HL-60 (cell line): ENCODE measurements around the gene TGFBR3.

ENCODE experiments used
- DNase-seq, 2 experiments: peaks; one replicate each; pipeline ENCODE4 v3.0.0-alpha.2; 2010 to 2020; ENCODE audit warnings: low read depth in 1 of 2, low spot score in 1 of 2
- H3K27ac ChIP-seq: fragments of 250-450 bp; sonication (Bioruptor Pico); replicated peaks from 2 replicates; pipeline ENCODE4 v1.5.1; 2020; ENCODE audit warnings: mild to moderate bottlenecking, moderate library complexity
- H3K27me3 ChIP-seq: fragments of 250-450 bp; sonication (Bioruptor Pico); 2 replicates; pipeline ENCODE4 v1.5.1; 2021; ENCODE audit warnings: mild to moderate bottlenecking, moderate library complexity; ENCODE audit not compliant: insufficient read depth, poor library complexity, severe bottlenecking
- H3K4me3 ChIP-seq: replicated peaks from 2 replicates; pipeline ENCODE4 v1.5.1; 2011; ENCODE audit warnings: mild to moderate bottlenecking, control low read depth, low read length; ENCODE audit not compliant: insufficient read depth
- CTCF ChIP-seq: IDR thresholded peaks from one replicate; pipeline ENCODE4 v1.5.1; 2011; ENCODE audit warnings: low read length, control low read depth, inconsistent platforms; ENCODE audit not compliant: insufficient read depth
- GABPA ChIP-seq: IDR thresholded peaks from 2 replicates; pipeline ENCODE4 v1.6.1; 2012; ENCODE audit warnings: low read depth
- POLR2AphosphoS5 ChIP-seq: IDR thresholded peaks from 2 replicates; pipeline ENCODE4 v1.6.1; 2012; ENCODE audit warnings: low read depth
- SPI1 ChIP-seq: IDR thresholded peaks from 2 replicates; pipeline ENCODE4 v1.6.1; 2012; ENCODE audit warnings: low read depth, mild to moderate bottlenecking, borderline replicate concordance
- TF ChIP-seq, protein P1 (sequence below): IDR thresholded peaks from 2 replicates; pipeline ENCODE4 v1.6.1; 2012; ENCODE audit warnings: low read depth; ENCODE audit not compliant: insufficient replicate concordance

TGFBR3 gene

GRCh38 chr1:91787919-91788318 lies 98.0 kb downstream of the TGFBR3 start:
- no peak for DNase-seq
- Histone ChIP-seq H3K4me3 (no peak overlapping the region), H3K27ac (no peak overlapping the region), H3K27me3 (no peaks in the 10 kb centered on the region)
- TF ChIP-seq POLR2AphosphoS5 (no peak), SPI1 (no peak), GABPA (no peak), CTCF (no peak)
- TF ChIP-seq, protein P1, sequence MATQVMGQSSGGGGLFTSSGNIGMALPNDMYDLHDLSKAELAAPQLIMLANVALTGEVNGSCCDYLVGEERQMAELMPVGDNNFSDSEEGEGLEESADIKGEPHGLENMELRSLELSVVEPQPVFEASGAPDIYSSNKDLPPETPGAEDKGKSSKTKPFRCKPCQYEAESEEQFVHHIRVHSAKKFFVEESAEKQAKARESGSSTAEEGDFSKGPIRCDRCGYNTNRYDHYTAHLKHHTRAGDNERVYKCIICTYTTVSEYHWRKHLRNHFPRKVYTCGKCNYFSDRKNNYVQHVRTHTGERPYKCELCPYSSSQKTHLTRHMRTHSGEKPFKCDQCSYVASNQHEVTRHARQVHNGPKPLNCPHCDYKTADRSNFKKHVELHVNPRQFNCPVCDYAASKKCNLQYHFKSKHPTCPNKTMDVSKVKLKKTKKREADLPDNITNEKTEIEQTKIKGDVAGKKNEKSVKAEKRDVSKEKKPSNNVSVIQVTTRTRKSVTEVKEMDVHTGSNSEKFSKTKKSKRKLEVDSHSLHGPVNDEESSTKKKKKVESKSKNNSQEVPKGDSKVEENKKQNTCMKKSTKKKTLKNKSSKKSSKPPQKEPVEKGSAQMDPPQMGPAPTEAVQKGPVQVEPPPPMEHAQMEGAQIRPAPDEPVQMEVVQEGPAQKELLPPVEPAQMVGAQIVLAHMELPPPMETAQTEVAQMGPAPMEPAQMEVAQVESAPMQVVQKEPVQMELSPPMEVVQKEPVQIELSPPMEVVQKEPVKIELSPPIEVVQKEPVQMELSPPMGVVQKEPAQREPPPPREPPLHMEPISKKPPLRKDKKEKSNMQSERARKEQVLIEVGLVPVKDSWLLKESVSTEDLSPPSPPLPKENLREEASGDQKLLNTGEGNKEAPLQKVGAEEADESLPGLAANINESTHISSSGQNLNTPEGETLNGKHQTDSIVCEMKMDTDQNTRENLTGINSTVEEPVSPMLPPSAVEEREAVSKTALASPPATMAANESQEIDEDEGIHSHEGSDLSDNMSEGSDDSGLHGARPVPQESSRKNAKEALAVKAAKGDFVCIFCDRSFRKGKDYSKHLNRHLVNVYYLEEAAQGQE: no peak

DNA sequence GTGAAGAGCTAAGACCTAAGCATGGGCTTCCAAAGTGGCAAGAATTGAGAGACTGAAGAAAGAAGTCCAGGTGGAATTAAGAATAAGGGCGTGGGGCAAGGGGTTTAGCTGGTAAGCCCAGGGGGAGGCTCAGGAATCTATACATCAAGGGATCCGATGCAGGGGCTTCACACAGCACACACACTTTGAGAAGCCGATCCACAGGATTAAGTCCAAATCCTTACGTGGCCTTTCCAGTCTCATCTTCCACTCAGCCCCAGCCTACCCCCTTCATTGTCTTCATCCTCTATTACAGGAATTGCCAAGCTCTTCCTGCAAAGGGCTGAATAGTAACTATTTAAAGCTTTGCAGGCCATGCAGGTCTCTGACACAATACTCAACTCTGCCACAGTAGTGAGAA lies 101.3 kb downstream of the TGFBR3 start:
- no peak for DNase-seq
- no peak overlapping the region for H3K27ac ChIP-seq
- TF ChIP-seq CTCF (no peak), POLR2AphosphoS5 (no peak), GABPA (no peak), SPI1 (no peak)
- TF ChIP-seq, protein P1: no peak

DNA sequence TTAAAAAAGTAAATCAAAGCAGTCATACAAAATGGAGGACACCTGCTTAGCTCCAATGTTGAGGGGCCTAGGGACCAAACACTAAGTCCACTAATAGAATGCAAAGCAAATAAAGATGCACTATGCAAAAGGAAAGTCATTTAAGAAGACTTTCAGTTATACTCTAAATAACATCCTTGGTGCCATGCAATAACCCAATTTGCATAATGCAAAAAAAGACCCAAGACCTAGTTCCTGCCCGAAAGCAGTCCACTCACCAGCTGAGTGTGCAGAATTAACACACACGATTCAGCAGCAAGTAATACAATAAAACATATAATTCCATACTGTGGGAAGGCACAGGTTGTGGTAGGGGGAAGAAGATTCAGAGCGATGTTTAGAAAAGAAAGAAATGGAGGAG lies 101.8 kb downstream of the TGFBR3 start:
- Histone ChIP-seq H3K27me3 (no peaks in the 10 kb centered on the region), H3K4me3 (no peak overlapping the region), H3K27ac (no peak overlapping the region)
- TF ChIP-seq, protein P1: no peak
- no peak for TF ChIP-seq CTCF
- TF ChIP-seq POLR2AphosphoS5: no peak
- TF ChIP-seq GABPA: no peak
- no peak for TF ChIP-seq SPI1
- DNase-seq: no peak

More for the DNA sequence above, 101.3 kb downstream of the TGFBR3 start:
- Histone ChIP-seq H3K27me3 (no peaks in the 10 kb centered on the region), H3K4me3 (no peak overlapping the region)
